ENCODE results near the gene ACOT8.

GRCh38 chr20:45835329-45835765 is 21.8 kb downstream of the ACOT8 start:
- TF ChIP-seq NFE2L2 (IDR thresholded peaks at IDR 0.05; ENCODE audit: low read depth, low read length) = no peak
- no peak for TF ChIP-seq CTCF (conservative IDR thresholded peaks at IDR 0.05; ENCODE audit: low read depth, low read length)
- no peak for TF ChIP-seq POLR2A (IDR thresholded peaks at IDR 0.05; ENCODE audit: low read depth, low read length)

Data from IMR-90 (cell line).